WI38 (cell line): ENCODE results near the gene ZNF655.

Experiments used
- H3K4me3 ChIP-seq: 2 replicates; pipeline ENCODE4 v1.5.1; 2011; ENCODE audit warnings: low read depth, mild to moderate bottlenecking, control low read depth, low read length
- CTCF ChIP-seq: IDR thresholded peaks from 2 replicates; pipeline ENCODE4 v1.5.1; 2012; ENCODE audit warnings: low read depth, mild to moderate bottlenecking, control low read depth, low read length

The ZNF655 gene

GRCh38 chr7:99597762-99598501 is 39.5 kb downstream of the ZNF655 start, which contains the start of gene TMEM225B:
Gene TMEM225B, plus strand, starts transcription at chr7:99598267. Its CDS starts 6,122 bp downstream, at chr7:99604389.
- TF ChIP-seq CTCF = no peak
- H3K4me3 ChIP-seq = no peak within 1 kb of the TSS

GRCh38 chr7:99599836-99600235 is 41.4 kb downstream of the ZNF655 start:
- no peak for TF ChIP-seq CTCF
- no peak overlapping the region for H3K4me3 ChIP-seq

- no peak for TF ChIP-seq CTCF
- H3K4me3 ChIP-seq = no peak overlapping the region
These were observed 43.3 kb downstream of the ZNF655 start for GRCh38 chr7:99601656-99602310.

- no peak for TF ChIP-seq CTCF
- H3K4me3 ChIP-seq = no peak overlapping the region
These were observed 47.1 kb downstream of the ZNF655 start for GRCh38 chr7:99605527-99605926.

- H3K4me3 ChIP-seq = no peak overlapping the region
- no peak for TF ChIP-seq CTCF
These were observed 48.1 kb downstream of the ZNF655 start for GRCh38 chr7:99606531-99606930.

GRCh38 chr7:99607548-99607947 is 49.1 kb downstream of the ZNF655 start:
- no peak for TF ChIP-seq CTCF
- H3K4me3 ChIP-seq = no peak overlapping the region

- no peak for TF ChIP-seq CTCF
- H3K4me3 ChIP-seq = no peak overlapping the region
These were observed 56.1 kb downstream of the ZNF655 start for GRCh38 chr7:99614495-99614894.
